Adrenal gland (tissue), 12 donors: ENCODE measurements around the gene KRTAP1-3. TPM values are rescaled to one million over a fixed set of nuclear protein-coding genes. Genes with fewer than 3 reads are reported as not detected.
"Not testable (repeated sequence)": the region's sequence is repeated elsewhere in the genome, so short reads cannot be mapped to it uniquely, and the experiment has no call there.

Experiments
- DNase-seq, 7 donors: peaks; one replicate each; pipeline ENCODE4 v3.0.0-alpha.2; 2019 to 2020
- H3K27ac ChIP-seq, 5 donors: fragments of 200-600 bp; sonication (generic) in 4 of 5; 1 replicate in 3 of 5; 2 replicates in 2 of 5; pipeline versions ENCODE4 v1.5.1 to v1.8.0; 2016 to 2020; ENCODE audit warnings: mild to moderate bottlenecking in 1 of 5
- H3K27me3 ChIP-seq: fragments of 200-600 bp; 2 replicates; pipeline ENCODE4 v1.8.0; 2021
- H3K36me3 ChIP-seq, 2 donors: fragments of 200-600 bp; replicated peaks in 1 of 2; 1 replicate in 1 of 2; 2 replicates in 1 of 2; pipeline versions ENCODE4 v1.5.1 to v1.8.0; 2018 to 2022
- H3K4me1 ChIP-seq, 2 donors: fragments of 200-600 bp; replicated peaks in 1 of 2; 1 replicate in 1 of 2; 2 replicates in 1 of 2; pipeline versions ENCODE4 v1.5.1 to v1.8.0; 2018 to 2021
- H3K4me3 ChIP-seq, 4 donors: fragments of 200-600 bp; sonication (generic) in 3 of 4; one replicate each; pipeline ENCODE4 v1.5.1; 2016 to 2018
- H3K9me3 ChIP-seq, 3 donors: fragments of 200-600 bp; sonication (generic) in 1 of 3; replicated peaks in 1 of 3; 1 replicate in 2 of 3; 2 replicates in 1 of 3; pipeline versions ENCODE4 v1.5.1 to v1.8.0; 2016 to 2021
- CTCF ChIP-seq, 6 experiments: fragments of 450-650 bp in 4 of 6; fragments of 200-600 bp in 2 of 6; sonication (generic) in 1 of 6; IDR thresholded peaks; 1 replicate in 5 of 6; 2 replicates in 1 of 6; pipeline versions ENCODE4 v1.5.1 to v1.8.0; 2016 to 2021; ENCODE audit warnings: antibody characterized with exemption in 6 of 6, mild to moderate bottlenecking in 2 of 6, moderate library complexity in 1 of 6
- POLR2A ChIP-seq, 2 donors: fragments of 450-650 bp; IDR thresholded peaks; one replicate each; pipeline ENCODE4 v1.6.1; 2017; ENCODE audit warnings: antibody characterized with exemption in 2 of 2, mild to moderate bottlenecking in 2 of 2, moderate library complexity in 1 of 2
- WGBS, 4 donors: extraction: QIAGEN DNeasy Blood & Tissue Kit in 2 of 4; methylation state at CpG; one replicate each; pipeline versions ENCODE4 v1.1.5 to v1.1.7; 2013 to 2017; 5-methylcytosine and 5-hydroxymethylcytosine counted together
- intact Hi-C, 2 donors: fragments of 100-400 bp; cut with DNase I; formaldehyde crosslinking; loops; one replicate each; pipeline versions ENCODE4 v1.14.1 to v1.15.0; 2022 to 2023
- polyA plus RNA-seq, 3 donors: library from polyadenylated mRNA; stranded (reverse); fragments of 200-250 nt in 2 of 3; fragments of 350-450 nt in 1 of 3; fragmentation: Illumina TruSeq in 1 of 3; extraction: RNeasy Lipid Tissue Mini Kit (QIAGEN cat#74804) in 1 of 3; gene quantifications; one replicate each; pipeline ENCODE4 v1.2.3, GENCODE V29; 2013 to 2014
- total RNA-seq, 9 donors: library from RNA; depleted of rRNA in 4 of 9; stranded (reverse); fragments of >200 nt in 4 of 9; fragments of 120-200 nt in 1 of 9; fragmentation: NEBNext Ultra II Directional in 1 of 9; extraction: Animal tissue kit (Norgen Biotek cat#: 25700) in 1 of 9; gene quantifications; one replicate each; pipeline versions ENCODE4 v1.1.0 to v1.2.4, GENCODE V29; 2013 to 2023
- donor health status: healthy with polysubstance abuse.
- donor health status: Bipolar disorder and iron deficiency.
- donor health status: DM: yes; HTN: yes; CAD: no.
- donor health status: DM: no; HTN: no; CAD: no.
- donor health status: DM: no; HTN: no; CAD: no.
- donor health status: DM: yes; HTN: yes; CAD: no.

The KRTAP1-3 gene
- total and polyA plus RNA-seq, 12 donors, result not detected

- no peak for TF ChIP-seq CTCF (IDR thresholded peaks at IDR 0.05)
- no peak for TF ChIP-seq POLR2A (IDR thresholded peaks at IDR 0.05)
- no peak for DNase-seq
- WGBS, 4 donors, result 86 to 94% (median 88%) methylated on average over 5 to 6 of the region's 6 CpGs
- Histone ChIP-seq H3K27ac (no peak within 1 kb of the TSS), H3K4me1 (no peaks in the 10 kb centered on the region), H3K4me3 (no peak within 1 kb of the TSS), H3K36me3 (no peaks in the 10 kb centered on the region), H3K27me3 (no peaks in the 10 kb centered on the region), H3K9me3 (no peaks in the 10 kb centered on the region)
- intact Hi-C loops, result no loop called here
These were observed 31.4 kb upstream of the KRTAP1-3 start, which contains the start of gene KRTAP2-4 for GRCh38 chr17:41065829-41066624. Gene KRTAP2-4, minus strand, starts transcription at chr17:41065879. Its CDS starts 34 bp downstream, at chr17:41065845.

GRCh38 chr17:41065016-41065689, 30.5 kb upstream of the KRTAP1-3 start:
- H3K4me3 ChIP-seq, intact Hi-C loops, H3K36me3 ChIP-seq, DNase-seq, H3K27me3 ChIP-seq, H3K4me1 ChIP-seq, H3K9me3 ChIP-seq, H3K27ac ChIP-seq: not testable (repeated sequence)
- 66 to 88% (median 72%) methylated on average over 7 of the region's 16 CpGs for WGBS, 4 donors

GRCh38 chr17:41064301-41064700, 29.6 kb upstream of the KRTAP1-3 start:
- intact Hi-C loops, result no loop called here
- no peak overlapping the region for H3K4me3 ChIP-seq
- no peaks in the 10 kb centered on the region for H3K4me1 ChIP-seq
- 81 to 89% (median 86%) methylated on average over 1 of the region's 1 CpG for WGBS, 4 donors
- H3K36me3 ChIP-seq, result no peaks in the 10 kb centered on the region
- no peaks in the 10 kb centered on the region for H3K27me3 ChIP-seq
- TF ChIP-seq CTCF (IDR thresholded peaks at IDR 0.05) (no peak), POLR2A (IDR thresholded peaks at IDR 0.05) (no peak)
- H3K9me3 ChIP-seq, result no peaks in the 10 kb centered on the region
- no peak overlapping the region for H3K27ac ChIP-seq
- DNase-seq, result no peak

GRCh38 chr17:41063449-41063848, 28.8 kb upstream of the KRTAP1-3 start:
- Histone ChIP-seq H3K9me3 (no peaks in the 10 kb centered on the region), H3K27ac (no peak overlapping the region), H3K4me3 (no peak overlapping the region), H3K4me1 (no peaks in the 10 kb centered on the region), H3K27me3 (no peaks in the 10 kb centered on the region), H3K36me3 (no peaks in the 10 kb centered on the region)
- intact Hi-C loops, result no loop called here
- no peak for TF ChIP-seq CTCF (IDR thresholded peaks at IDR 0.05)
- no peak for TF ChIP-seq POLR2A (IDR thresholded peaks at IDR 0.05)
- WGBS, 4 donors, result 81 to 89% (median 86%) methylated on average over 4 of the region's 4 CpGs
- no peak for DNase-seq
